Nephron progenitor cell (in vitro differentiated cells): Measurements from ENCODE around the gene AVPI1.
"Not testable (repeated sequence)": the region's sequence is repeated elsewhere in the genome, so short reads cannot be mapped to it uniquely, and the experiment has no call there.

Experiments used
- DNase-seq: peaks from one replicate; pipeline ENCODE4 v3.0.0; 2021
- H3K27ac Mint-ChIP-seq: 2 replicates; pipeline ENCODE4 v1.8.0; 2021; ENCODE audit warnings: mild to moderate bottlenecking, moderate library complexity, mixed read lengths
- H3K27me3 Mint-ChIP-seq: 2 replicates; pipeline ENCODE4 v1.8.0; 2021; ENCODE audit warnings: mild to moderate bottlenecking, low read depth, mixed read lengths; ENCODE audit not compliant: poor library complexity
- H3K36me3 Mint-ChIP-seq: 2 replicates; pipeline ENCODE4 v1.8.0; 2021; ENCODE audit warnings: low read depth, mixed read lengths
- H3K4me1 Mint-ChIP-seq: 2 replicates; pipeline ENCODE4 v1.8.0; 2021; ENCODE audit warnings: mixed read lengths
- H3K4me3 Mint-ChIP-seq: 2 replicates; pipeline ENCODE4 v1.8.0; 2021; ENCODE audit warnings: mild to moderate bottlenecking, moderate library complexity, mixed read lengths
- H3K9me3 Mint-ChIP-seq: 2 replicates; pipeline ENCODE4 v1.8.0; 2021; ENCODE audit warnings: mild to moderate bottlenecking, moderate library complexity, mixed read lengths
- TF ChIP-seq, protein P1 (sequence below): fragments of 200-600 bp; sonication (generic); IDR thresholded peaks from 2 replicates; pipeline ENCODE4 v1.5.0; 2021; ENCODE audit warnings: antibody characterized with exemption

AVPI1 gene

GRCh38 chr10:97703398-97704067 is 16.5 kb upstream of the AVPI1 start:
- Mint-ChIP-seq H3K27me3 (peaks cover 14% of the 10 kb centered on the region), H3K36me3 (no peaks in the 10 kb centered on the region), H3K4me3 (no peak overlapping the region), H3K27ac (no peak overlapping the region), H3K9me3 (no peaks in the 10 kb centered on the region), H3K4me1 (peaks cover 15% of the 10 kb centered on the region)
- DNase-seq, result no peak
- TF ChIP-seq, protein P1, sequence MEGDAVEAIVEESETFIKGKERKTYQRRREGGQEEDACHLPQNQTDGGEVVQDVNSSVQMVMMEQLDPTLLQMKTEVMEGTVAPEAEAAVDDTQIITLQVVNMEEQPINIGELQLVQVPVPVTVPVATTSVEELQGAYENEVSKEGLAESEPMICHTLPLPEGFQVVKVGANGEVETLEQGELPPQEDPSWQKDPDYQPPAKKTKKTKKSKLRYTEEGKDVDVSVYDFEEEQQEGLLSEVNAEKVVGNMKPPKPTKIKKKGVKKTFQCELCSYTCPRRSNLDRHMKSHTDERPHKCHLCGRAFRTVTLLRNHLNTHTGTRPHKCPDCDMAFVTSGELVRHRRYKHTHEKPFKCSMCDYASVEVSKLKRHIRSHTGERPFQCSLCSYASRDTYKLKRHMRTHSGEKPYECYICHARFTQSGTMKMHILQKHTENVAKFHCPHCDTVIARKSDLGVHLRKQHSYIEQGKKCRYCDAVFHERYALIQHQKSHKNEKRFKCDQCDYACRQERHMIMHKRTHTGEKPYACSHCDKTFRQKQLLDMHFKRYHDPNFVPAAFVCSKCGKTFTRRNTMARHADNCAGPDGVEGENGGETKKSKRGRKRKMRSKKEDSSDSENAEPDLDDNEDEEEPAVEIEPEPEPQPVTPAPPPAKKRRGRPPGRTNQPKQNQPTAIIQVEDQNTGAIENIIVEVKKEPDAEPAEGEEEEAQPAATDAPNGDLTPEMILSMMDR, result no peak

- Mint-ChIP-seq H3K36me3 (no peaks in the 10 kb centered on the region), H3K4me1 (peaks cover 23% of the 10 kb centered on the region), H3K4me3 (no peak overlapping the region), H3K27ac (no peak overlapping the region), H3K27me3 (peaks cover 14% of the 10 kb centered on the region), H3K9me3 (no peaks in the 10 kb centered on the region)
- TF ChIP-seq, protein P1, result peak; percentile 79
- DNase-seq, result peak; percentile 55
Observed at GRCh38 chr10:97701438-97702069, 14.5 kb upstream of the AVPI1 start.

- not testable (repeated sequence) for H3K36me3 Mint-ChIP-seq, H3K4me3 Mint-ChIP-seq, H3K9me3 Mint-ChIP-seq, DNase-seq
- peaks cover 18% of the 10 kb centered on the region for H3K4me1 Mint-ChIP-seq
- H3K27ac Mint-ChIP-seq, result peak overlapping the region; percentile 81
- peaks cover 23% of the 10 kb centered on the region for H3K27me3 Mint-ChIP-seq
Observed at GRCh38 chr10:97698072-97698655, 11.1 kb upstream of the AVPI1 start.

DNA sequence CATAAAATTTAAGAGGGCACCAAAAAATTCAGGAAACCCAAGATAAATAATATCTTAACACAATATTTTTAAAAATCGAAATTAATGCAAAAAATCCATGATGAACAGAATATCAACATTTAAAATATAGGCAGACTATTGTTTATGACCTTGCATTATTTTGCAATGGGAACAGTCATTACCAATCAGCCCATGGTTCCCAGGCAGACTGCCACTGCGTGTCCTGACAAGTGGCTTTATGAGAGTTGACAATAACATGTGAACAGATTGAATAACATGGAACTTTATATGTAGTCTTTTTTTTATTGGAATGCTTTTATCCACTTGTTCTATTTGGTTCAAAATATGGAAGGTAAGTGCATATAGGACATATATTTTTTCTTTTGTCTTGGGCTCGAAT is 3.1 kb upstream of the AVPI1 start:
- peaks cover 13% of the 10 kb centered on the region for H3K27me3 Mint-ChIP-seq
- no peak overlapping the region for H3K4me3 Mint-ChIP-seq

GRCh38 chr10:97689559-97690020 is 2.5 kb upstream of the AVPI1 start:
- DNase-seq, result no peak
- Mint-ChIP-seq H3K9me3 (peaks cover 14% of the 10 kb centered on the region), H3K27ac (no peak overlapping the region), H3K36me3 (no peaks in the 10 kb centered on the region), H3K4me1 (peaks cover 20% of the 10 kb centered on the region), H3K27me3 (peaks cover 14% of the 10 kb centered on the region), H3K4me3 (no peak overlapping the region)
- TF ChIP-seq, protein P1, result no peak

More for the DNA sequence above, 3.1 kb upstream of the AVPI1 start:
- DNase-seq, result no peak
- Mint-ChIP-seq H3K9me3 (peaks cover 14% of the 10 kb centered on the region), H3K36me3 (no peaks in the 10 kb centered on the region), H3K4me1 (peaks cover 15% of the 10 kb centered on the region), H3K27ac (no peak overlapping the region)
- TF ChIP-seq, protein P1, result no peak
